Measurements from ENCODE around the gene CD28.

Gene CD28

DNA sequence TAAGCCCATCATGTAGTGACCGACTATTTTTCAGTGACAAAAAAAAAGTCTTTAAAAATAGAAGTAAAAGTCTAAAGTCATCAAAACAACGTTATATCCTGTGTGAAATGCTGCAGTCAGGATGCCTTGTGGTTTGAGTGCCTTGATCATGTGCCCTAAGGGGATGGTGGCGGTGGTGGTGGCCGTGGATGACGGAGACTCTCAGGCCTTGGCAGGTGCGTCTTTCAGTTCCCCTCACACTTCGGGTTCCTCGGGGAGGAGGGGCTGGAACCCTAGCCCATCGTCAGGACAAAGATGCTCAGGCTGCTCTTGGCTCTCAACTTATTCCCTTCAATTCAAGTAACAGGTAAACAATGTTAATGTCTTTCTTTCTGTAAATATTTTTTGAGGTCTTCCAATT lies at the start of gene CD28:
Gene CD28 (plus strand): TSS at position 237 of the 400 bp plus-strand sequence. CDS start 58 bp downstream, at position 295.
- DNase-seq = no peak

- no peak for DNase-seq
Observed at GRCh38 chr2:203659331-203660049, 46.9 kb upstream of the CD28 start.

DNA sequence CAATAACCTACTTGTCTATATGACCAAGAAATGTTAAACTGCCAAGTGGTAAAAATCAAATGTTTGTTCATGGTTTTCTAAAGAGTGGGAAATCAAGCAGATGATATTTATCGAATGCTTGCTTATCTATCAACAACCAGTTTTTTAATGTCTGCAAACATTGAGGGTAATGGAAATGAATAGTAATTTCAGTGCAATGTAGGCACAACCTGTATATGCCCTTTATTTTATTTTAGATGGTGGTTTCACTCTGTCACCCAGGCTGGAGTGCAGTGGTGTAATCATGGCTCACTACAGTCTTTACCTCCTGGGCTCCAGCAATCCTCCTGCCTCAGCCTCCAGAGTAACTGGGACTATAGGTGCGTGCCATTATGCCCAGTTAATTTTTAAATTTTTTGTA lies 46.0 kb upstream of the CD28 start:
- DNase-seq = no peak

- no peak for DNase-seq
Observed at GRCh38 chr2:203661279-203661908, 45.0 kb upstream of the CD28 start.

DNA sequence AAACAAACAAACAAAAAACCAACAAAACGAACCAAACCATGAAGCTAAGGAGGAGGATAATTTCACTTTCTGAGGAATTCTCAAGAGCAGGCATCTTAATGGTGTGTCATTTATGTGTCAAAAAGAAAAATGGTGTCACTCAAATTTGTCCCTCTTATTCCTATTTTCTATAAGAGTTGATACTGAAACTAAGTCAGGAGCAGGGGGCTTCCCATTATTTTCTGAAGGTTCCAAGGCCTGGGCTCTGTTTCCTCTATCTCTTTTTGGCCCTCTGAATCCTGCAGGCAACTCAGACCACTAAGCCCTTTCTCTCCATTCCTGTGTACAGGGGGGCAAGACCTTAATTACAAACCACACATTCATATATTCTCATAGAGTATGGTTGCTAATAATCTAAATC lies 44.0 kb upstream of the CD28 start:
- DNase-seq = no peak

GRCh38 chr2:203662951-203663350 lies 43.5 kb upstream of the CD28 start:
- peak in 1 of 2 experiments; percentile 54 for DNase-seq

DNA sequence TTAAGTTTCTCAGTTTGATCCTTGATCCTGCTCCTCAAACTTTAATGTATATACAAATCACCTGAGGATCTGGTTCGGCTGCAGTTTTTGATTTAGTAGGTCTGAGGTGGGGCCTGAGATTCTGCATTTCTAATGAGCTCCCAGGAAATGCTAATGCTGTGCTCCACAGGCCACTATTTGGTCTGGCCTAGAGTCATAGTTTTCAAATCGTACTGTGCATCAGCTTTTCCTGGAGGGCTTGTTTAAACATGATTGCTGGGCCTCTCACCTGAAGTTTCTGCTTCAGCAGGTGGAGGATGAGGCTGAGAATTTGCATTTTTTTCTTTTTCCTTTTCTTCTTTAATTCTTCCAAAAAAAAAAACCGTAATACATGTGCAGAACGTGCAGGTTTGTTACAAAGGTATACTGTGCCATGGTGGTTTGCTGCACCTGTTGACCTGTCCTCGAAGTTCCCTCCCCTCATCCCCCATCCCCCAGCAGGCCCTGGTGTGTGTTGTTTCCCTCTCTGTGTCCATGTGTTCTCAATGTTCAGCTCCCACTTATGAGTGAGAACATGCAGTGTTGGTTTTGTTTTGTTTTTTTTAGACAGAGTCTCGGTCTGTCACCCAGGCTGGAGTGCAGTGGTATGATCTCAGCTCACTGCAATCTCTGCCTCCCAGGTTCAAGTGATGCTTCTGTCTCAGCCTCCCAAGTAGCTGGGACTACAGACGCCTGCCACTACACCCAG lies 42.2 kb upstream of the CD28 start:
- no peak for DNase-seq

GRCh38 chr2:203667838-203668237 lies 38.6 kb upstream of the CD28 start:
- DNase-seq = no peak

- no peak for DNase-seq
Observed at GRCh38 chr2:203669820-203670219, 36.6 kb upstream of the CD28 start.

GRCh38 chr2:203670939-203671338 lies 35.5 kb upstream of the CD28 start:
- no peak for DNase-seq

GRCh38 chr2:203671876-203672275 lies 34.6 kb upstream of the CD28 start:
- DNase-seq = no peak

DNA sequence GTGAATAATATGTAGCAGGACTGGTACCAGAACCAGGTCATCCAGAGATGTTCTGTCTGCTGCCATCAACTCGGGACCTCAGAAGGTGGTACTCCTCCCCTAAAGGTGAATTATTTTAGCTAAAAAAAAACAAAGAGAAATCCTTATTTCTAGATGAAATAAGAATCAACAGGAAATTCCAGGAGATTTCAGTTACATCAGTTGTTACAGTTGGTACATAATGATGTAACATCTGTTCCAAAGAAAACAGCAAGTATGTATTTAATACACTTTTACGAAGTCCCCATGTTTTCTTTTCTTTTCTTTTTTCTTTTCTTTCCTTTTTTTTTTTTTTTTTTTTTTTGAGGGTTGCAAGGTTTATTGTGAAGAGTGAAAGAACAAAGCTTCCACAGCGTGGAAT lies 33.6 kb upstream of the CD28 start:
- DNase-seq = no peak

GRCh38 chr2:203673933-203674332 lies 32.5 kb upstream of the CD28 start:
- DNase-seq = no peak

- no peak for DNase-seq
Observed at GRCh38 chr2:203675086-203675485, 31.4 kb upstream of the CD28 start.

DNA sequence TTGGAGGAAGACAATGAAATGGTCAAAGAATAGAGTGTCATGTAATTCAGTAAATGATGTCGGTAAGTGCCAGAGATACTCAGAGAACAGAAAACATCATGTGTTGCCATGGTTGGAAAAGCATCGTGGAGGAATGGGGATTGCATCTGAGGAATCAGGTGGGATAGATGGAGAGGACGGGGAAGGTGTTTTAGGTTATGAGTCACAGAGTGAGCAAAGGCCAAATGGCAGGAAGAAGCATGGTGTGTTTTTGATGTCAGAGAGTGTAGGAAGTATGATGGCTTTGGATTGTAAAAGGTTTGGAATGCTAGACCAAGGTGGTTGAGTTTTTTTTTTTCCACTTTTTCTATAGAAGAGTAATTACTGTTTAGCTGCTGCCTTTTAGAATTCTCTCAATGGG lies 27.5 kb upstream of the CD28 start:
- no peak for DNase-seq

GRCh38 chr2:203679401-203679800 lies 27.0 kb upstream of the CD28 start:
- no peak for DNase-seq

GRCh38 chr2:203681978-203682377 lies 24.5 kb upstream of the CD28 start:
- DNase-seq = no peak

- DNase-seq = no peak
Observed at GRCh38 chr2:203682688-203683130, 23.7 kb upstream of the CD28 start.

GRCh38 chr2:203683421-203683820 lies 23.0 kb upstream of the CD28 start:
- DNase-seq = no peak

GRCh38 chr2:203683932-203684556 lies 22.4 kb upstream of the CD28 start:
- DNase-seq = no peak

- DNase-seq = no peak
Observed at GRCh38 chr2:203685081-203685621, 21.3 kb upstream of the CD28 start.

- DNase-seq = no peak
Observed at GRCh38 chr2:203685789-203686420, 20.5 kb upstream of the CD28 start.

DNA sequence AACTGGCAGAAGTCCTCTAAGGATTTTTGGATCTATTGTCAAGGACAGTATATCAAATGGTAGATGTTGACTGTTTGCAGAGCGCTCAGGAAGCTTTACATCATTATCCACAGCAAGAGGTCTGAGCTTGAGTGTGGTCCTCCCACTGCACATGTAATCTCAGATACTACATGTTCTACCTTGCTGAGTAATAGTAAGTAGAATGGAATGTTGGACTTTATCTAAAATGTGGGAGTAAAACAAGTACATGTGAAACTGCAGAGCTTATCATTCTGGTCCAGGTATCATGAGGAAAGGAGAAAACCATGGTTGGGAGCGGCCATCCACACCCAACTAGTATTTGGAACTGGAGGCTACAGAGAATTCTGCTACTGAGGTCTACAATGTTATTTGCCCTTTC lies 19.3 kb upstream of the CD28 start:
- no peak for DNase-seq

Measured in NCI-H524 (cell line).